Measurements from ENCODE around the gene SLC6A18. TPM values are rescaled to one million over a fixed set of nuclear protein-coding genes. Genes with fewer than 3 reads are reported as not detected.

SLC6A18 gene
- total and polyA plus RNA-seq, 9 of the 15 experiments (the other 6 are each of a cell fraction or from before 2014, with no cell fraction given), result not detected

DNA sequence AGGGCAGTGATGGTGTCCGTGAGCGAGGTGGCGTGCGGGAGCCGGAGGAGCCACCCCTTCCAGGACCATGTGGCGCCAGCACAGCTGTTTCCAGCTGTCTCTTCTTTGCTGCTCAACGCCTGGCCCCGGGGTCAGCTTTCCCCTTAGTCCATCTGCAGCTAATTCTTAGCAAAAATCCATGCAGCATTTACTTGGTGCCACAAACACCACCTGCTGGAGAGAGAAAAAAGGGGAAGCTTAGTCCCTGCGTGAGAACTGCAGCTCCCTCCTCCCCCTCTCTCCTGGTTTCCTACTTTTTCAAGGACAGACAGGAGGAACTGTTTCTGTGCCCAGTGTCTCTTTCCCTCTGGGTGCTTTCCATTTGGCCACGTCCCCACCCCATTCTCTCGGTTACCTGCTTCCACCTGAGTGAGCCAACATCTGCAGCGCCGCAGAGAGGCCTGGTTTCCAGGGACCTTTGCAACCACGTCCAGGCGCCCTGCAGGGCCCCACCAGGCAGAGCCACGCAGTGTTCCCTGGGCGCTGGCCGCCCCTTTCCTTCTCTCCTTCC is 20.4 kb upstream of the SLC6A18 start (continued):
- TF ChIP-seq, protein P1, sequence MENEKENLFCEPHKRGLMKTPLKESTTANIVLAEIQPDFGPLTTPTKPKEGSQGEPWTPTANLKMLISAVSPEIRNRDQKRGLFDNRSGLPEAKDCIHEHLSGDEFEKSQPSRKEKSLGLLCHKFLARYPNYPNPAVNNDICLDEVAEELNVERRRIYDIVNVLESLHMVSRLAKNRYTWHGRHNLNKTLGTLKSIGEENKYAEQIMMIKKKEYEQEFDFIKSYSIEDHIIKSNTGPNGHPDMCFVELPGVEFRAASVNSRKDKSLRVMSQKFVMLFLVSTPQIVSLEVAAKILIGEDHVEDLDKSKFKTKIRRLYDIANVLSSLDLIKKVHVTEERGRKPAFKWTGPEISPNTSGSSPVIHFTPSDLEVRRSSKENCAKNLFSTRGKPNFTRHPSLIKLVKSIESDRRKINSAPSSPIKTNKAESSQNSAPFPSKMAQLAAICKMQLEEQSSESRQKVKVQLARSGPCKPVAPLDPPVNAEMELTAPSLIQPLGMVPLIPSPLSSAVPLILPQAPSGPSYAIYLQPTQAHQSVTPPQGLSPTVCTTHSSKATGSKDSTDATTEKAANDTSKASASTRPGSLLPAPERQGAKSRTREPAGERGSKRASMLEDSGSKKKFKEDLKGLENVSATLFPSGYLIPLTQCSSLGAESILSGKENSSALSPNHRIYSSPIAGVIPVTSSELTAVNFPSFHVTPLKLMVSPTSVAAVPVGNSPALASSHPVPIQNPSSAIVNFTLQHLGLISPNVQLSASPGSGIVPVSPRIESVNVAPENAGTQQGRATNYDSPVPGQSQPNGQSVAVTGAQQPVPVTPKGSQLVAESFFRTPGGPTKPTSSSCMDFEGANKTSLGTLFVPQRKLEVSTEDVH (IDR thresholded peaks at IDR 0.05; ENCODE audit: low read depth, partially characterized antibody), result no peak
- TF ChIP-seq BDP1 (IDR thresholded peaks at IDR 0.05; ENCODE audit: insufficient read depth, insufficient read length) (no peak), POLR2H (tag; IDR thresholded peaks at IDR 0.05; ENCODE audit: low read depth) (no peak), ELF2 (CRISPR knock-in tag; IDR thresholded peaks at IDR 0.05) (no peak), L3MBTL2 (IDR thresholded peaks at IDR 0.05) (0 out of 2 replicates have a peak, but pooled peaks have one; percentile 28), ZNF408 (CRISPR knock-in tag; IDR thresholded peaks at IDR 0.05; ENCODE audit: low read depth) (no peak), TARDBP (IDR thresholded peaks at IDR 0.05) (no peak), MYNN (IDR thresholded peaks at IDR 0.05) (no peak), MYNN (CRISPR knock-in tag; IDR thresholded peaks at IDR 0.05) (no peak), KLF10 (CRISPR knock-in tag; IDR thresholded peaks at IDR 0.05) (no peak)
- TF ChIP-seq, protein P2, sequence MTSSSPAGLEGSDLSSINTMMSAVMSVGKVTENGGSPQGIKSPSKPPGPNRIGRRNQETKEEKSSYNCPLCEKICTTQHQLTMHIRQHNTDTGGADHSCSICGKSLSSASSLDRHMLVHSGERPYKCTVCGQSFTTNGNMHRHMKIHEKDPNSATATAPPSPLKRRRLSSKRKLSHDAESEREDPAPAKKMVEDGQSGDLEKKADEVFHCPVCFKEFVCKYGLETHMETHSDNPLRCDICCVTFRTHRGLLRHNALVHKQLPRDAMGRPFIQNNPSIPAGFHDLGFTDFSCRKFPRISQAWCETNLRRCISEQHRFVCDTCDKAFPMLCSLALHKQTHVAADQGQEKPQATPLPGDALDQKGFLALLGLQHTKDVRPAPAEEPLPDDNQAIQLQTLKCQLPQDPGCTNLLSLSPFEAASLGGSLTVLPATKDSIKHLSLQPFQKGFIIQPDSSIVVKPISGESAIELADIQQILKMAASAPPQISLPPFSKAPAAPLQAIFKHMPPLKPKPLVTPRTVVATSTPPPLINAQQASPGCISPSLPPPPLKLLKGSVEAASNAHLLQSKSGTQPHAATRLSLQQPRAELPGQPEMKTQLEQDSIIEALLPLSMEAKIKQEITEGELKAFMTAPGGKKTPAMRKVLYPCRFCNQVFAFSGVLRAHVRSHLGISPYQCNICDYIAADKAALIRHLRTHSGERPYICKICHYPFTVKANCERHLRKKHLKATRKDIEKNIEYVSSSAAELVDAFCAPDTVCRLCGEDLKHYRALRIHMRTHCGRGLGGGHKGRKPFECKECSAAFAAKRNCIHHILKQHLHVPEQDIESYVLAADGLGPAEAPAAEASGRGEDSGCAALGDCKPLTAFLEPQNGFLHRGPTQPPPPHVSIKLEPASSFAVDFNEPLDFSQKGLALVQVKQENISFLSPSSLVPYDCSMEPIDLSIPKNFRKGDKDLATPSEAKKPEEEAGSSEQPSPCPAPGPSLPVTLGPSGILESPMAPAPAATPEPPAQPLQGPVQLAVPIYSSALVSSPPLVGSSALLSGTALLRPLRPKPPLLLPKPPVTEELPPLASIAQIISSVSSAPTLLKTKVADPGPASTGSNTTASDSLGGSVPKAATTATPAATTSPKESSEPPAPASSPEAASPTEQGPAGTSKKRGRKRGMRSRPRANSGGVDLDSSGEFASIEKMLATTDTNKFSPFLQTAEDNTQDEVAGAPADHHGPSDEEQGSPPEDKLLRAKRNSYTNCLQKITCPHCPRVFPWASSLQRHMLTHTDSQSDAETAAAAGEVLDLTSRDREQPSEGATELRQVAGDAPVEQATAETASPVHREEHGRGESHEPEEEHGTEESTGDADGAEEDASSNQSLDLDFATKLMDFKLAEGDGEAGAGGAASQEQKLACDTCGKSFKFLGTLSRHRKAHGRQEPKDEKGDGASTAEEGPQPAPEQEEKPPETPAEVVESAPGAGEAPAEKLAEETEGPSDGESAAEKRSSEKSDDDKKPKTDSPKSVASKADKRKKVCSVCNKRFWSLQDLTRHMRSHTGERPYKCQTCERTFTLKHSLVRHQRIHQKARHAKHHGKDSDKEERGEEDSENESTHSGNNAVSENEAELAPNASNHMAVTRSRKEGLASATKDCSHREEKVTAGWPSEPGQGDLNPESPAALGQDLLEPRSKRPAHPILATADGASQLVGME (CRISPR knock-in tag; IDR thresholded peaks at IDR 0.05), result 0 out of 2 replicates have a peak, but pooled peaks have one; percentile 19
- TF ChIP-seq, protein P3, sequence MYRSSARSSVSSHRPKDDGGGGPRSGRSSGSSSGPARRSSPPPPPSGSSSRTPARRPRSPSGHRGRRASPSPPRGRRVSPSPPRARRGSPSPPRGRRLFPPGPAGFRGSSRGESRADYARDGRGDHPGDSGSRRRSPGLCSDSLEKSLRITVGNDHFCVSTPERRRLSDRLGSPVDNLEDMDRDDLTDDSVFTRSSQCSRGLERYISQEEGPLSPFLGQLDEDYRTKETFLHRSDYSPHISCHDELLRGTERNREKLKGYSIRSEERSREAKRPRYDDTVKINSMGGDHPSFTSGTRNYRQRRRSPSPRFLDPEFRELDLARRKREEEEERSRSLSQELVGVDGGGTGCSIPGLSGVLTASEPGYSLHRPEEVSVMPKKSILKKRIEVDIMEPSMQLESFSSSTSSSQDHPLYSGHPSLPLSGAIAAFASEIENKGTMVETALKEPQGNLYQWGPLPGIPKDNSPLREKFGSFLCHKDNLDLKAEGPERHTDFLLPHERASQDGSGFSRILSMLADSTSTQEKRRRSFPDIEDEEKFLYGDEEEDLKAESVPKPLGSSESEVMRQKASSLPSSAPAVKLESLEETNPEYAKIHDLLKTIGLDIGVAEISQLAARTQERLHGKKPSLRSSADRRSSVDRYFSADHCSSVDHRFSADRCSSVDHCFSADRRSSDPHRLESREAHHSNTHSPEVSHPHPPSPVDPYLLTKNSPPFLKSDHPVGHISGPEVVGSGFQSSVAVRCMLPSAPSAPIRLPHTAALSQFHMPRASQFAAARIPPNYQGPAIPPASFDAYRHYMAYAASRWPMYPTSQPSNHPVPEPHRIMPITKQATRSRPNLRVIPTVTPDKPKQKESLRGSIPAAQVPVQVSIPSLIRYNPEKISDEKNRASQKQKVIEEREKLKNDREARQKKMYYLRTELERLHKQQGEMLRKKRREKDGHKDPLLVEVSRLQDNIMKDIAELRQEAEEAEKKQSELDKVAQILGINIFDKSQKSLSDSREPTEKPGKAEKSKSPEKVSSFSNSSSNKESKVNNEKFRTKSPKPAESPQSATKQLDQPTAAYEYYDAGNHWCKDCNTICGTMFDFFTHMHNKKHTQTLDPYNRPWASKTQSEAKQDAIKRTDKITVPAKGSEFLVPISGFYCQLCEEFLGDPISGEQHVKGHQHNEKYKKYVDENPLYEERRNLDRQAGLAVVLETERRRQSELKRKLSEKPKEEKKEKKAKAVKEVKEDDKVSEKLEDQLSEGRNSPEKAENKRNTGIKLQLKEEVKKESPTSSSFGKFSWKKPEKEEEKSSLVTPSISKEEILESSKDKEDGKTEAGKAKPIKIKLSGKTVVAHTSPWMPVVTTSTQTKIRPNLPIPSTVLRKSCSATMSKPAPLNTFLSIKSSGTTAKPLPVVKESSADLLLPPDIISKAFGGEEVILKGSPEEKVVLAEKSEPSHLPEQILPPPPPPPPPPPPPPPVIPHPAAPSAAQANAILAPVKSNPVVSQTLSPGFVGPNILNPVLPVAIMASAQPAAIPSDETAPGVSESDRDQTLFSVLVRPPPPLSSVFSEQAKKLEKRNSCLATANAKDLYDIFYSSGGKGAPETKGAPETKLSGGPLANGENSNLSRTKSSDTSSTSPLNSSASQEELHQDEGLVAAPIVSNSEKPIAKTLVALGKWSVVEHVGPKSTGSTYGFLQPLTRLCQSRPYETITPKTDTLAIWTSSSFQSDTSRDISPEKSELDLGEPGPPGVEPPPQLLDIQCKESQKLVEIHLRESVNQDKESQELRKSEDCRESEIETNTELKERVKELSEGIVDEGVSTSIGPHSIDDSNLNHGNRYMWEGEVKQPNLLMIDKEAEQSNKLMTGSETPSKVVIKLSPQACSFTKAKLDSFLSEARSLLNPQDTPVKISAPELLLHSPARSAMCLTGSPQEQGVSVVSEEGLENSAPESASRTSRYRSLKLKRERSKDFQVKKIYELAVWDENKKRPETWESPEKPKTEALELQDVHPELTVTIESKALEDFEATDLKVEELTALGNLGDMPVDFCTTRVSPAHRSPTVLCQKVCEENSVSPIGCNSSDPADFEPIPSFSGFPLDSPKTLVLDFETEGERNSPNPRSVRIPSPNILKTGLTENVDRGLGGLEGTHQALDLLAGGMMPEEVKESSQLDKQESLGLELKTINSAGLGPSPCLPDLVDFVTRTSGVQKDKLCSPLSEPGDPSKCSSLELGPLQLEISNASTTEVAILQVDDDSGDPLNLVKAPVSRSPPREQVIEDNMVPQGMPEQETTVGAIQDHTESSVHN (IDR thresholded peaks at IDR 0.05; ENCODE audit: borderline replicate concordance in 1 of 2, low read depth in 1 of 2), result no peak

Data from K562 (cell line).